Activated CD8-positive, alpha-beta T cell treated with anti-CD3 and anti-CD28 coated beads for 36 hours (primary cell): Measurements from ENCODE around the gene LGALS3. TPM values are rescaled to one million over a fixed set of nuclear protein-coding genes. Genes with fewer than 3 reads are reported as not detected.

Experiments
- ATAC-seq: fragments of 200-7000 bp; cut with Tn5 transposase; one replicate; pipeline ENCODE4 v1.10.0; 2021; ENCODE audit warnings: mild to moderate bottlenecking, moderate library complexity
- CTCF ChIA-PET: fragments of 350-600 bp; sonication (Branson Sonifier 250); formaldehyde crosslinking; loops from one replicate; lab custom pipeline; 2021; ENCODE audit warnings: antibody characterized with exemption; lab: Charles Lee
- POLR2A ChIA-PET: fragments of 350-600 bp; sonication (Branson Sonifier 250); formaldehyde crosslinking; loops from one replicate; lab custom pipeline; 2021; ENCODE audit warnings: antibody characterized with exemption; lab: Charles Lee
- DNase-seq: peaks from one replicate; pipeline ENCODE4 v3.0.0-alpha.2; 2020
- H3K27ac Mint-ChIP-seq: one replicate; pipeline ENCODE4 v1.8.0; 2021; ENCODE audit warnings: mild to moderate bottlenecking, mixed read lengths
- H3K27me3 Mint-ChIP-seq: one replicate; pipeline ENCODE4 v1.8.0; 2021; ENCODE audit warnings: mixed read lengths
- H3K36me3 Mint-ChIP-seq: one replicate; pipeline ENCODE4 v1.8.0; 2021; ENCODE audit warnings: low read depth, mixed read lengths
- H3K4me1 Mint-ChIP-seq: one replicate; pipeline ENCODE4 v1.8.0; 2021; ENCODE audit warnings: low read depth, mixed read lengths
- H3K4me3 Mint-ChIP-seq: one replicate; pipeline ENCODE4 v1.8.0; 2021; ENCODE audit warnings: mild to moderate bottlenecking, moderate library complexity, mixed read lengths
- H3K9me3 Mint-ChIP-seq: one replicate; pipeline ENCODE4 v1.8.0; 2021; ENCODE audit warnings: mixed read lengths
- intact Hi-C: fragments of 100-400 bp; cut with micrococcal nuclease; formaldehyde crosslinking; loops from one replicate; pipeline ENCODE4 v1.10.0; 2022
- total RNA-seq, 2 experiments: library from RNA; stranded (reverse); gene quantifications; one replicate each; pipeline ENCODE4 v1.2.3, GENCODE V29; 2021
- TF ChIP-seq, protein P1 (sequence below): fragments of 200-600 bp; IDR thresholded peaks from one replicate; pipeline ENCODE4 v1.8.0; 2022; ENCODE audit warnings: antibody characterized with exemption, mild to moderate bottlenecking

Gene LGALS3
- total RNA-seq, 2 experiments from 2014 or later = 4.5 to 6.0 TPM

DNA sequence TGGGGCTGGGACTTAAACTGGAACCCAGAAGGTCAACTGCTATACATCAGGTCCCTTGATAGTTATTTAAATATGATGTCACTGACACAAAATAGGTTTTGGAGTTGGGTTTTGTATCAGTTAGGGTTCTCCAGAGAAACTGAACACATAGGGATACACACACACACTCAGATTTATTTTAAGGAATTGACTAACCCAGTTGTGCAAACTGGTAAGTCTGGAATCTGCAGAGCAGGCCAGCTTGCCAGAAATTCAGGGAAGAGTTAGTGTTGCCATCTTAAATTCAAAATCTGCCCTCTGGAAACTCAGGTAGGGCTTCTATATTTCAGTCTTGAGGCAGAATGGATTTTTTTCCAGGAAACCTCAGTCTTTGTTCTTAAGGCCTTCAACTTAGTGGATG lies 40.7 kb upstream of the LGALS3 start:
- Mint-ChIP-seq H3K9me3 (no peaks in the 10 kb centered on the region), H3K4me1 (no peaks in the 10 kb centered on the region), H3K27ac (no peak overlapping the region), H3K4me3 (no peak overlapping the region), H3K27me3 (no peaks in the 10 kb centered on the region), H3K36me3 (no peaks in the 10 kb centered on the region)
- TF ChIP-seq, protein P1, sequence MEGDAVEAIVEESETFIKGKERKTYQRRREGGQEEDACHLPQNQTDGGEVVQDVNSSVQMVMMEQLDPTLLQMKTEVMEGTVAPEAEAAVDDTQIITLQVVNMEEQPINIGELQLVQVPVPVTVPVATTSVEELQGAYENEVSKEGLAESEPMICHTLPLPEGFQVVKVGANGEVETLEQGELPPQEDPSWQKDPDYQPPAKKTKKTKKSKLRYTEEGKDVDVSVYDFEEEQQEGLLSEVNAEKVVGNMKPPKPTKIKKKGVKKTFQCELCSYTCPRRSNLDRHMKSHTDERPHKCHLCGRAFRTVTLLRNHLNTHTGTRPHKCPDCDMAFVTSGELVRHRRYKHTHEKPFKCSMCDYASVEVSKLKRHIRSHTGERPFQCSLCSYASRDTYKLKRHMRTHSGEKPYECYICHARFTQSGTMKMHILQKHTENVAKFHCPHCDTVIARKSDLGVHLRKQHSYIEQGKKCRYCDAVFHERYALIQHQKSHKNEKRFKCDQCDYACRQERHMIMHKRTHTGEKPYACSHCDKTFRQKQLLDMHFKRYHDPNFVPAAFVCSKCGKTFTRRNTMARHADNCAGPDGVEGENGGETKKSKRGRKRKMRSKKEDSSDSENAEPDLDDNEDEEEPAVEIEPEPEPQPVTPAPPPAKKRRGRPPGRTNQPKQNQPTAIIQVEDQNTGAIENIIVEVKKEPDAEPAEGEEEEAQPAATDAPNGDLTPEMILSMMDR = no peak
- ChIA-PET CTCF (interaction anchor here (0.6 to 4.6 kb wide), 8 partner anchors 10 to 101 kb away, joined by 3 to 43 read pairs (median 3); no protein-coding TSS in a partner anchor), POLR2A (no interaction called here)
- DNase-seq (no peak), ATAC-seq (no peak)
- intact Hi-C loops = loop anchor here (2.0 kb wide), 1 partner anchor 72 kb away; no protein-coding TSS in a partner anchor

DNA sequence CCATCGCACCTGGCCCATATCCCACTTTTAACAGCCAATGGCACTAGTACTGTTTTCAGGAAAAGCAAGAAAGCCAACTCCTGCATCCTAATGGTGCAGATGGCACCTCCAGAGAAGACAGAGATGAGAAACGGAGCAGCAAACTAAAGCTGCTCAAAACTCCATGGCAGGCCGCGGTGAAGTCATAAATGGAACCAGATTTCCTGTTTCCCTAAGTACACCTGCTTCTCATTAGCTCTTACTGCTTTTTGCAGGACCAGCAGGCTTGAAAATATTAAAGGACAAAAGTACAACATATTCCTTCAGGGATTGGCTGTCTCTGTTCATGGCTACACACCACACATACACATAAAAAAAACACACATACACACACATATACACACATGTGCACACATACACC lies 36.7 kb upstream of the LGALS3 start:
- no peaks in the 10 kb centered on the region for H3K27me3 Mint-ChIP-seq

DNA sequence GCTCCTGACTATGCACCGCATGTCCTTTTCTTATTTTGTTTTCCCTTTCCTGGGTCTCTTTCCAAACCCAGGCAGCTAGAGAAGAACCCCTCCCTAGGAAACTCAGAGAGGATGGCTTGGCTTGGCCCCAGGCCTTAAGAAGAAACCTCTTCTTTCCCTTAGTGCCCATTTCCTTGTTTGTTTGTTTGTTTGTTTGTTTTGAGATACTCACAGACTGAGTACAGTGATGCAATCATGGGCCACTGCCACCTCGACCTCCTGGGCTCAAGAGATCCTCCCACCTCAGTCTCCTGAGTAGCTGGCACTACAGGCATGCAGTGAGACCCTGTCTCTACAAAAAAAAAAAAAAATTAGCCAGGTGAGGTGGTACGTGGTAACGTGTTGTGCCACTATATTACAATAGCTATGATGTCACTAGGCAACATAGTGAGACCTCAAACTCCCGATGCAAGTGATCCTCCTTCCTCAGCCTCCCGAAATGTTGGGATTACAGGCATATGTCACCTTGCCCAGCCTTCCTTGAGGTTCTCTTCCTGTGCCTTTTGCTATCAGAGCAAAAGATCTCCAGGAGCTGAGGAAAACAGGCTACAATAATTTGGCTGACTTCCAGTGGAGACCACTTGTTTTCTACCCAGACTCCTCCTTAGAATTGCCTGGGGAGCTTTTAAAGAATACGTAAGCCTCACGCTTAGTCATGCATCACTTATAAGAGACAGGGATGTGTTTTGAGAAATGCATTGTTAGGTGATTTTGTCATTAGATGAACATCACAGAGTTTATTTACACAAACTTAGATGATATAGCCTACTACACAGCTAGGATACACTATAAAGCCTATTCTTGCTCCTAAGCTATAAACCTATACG lies 34.5 kb upstream of the LGALS3 start:
- Mint-ChIP-seq H3K27me3 (no peaks in the 10 kb centered on the region), H3K4me3 (no peak overlapping the region), H3K27ac (no peak overlapping the region), H3K4me1 (peaks cover 20% of the 10 kb centered on the region), H3K36me3 (peaks cover 1% of the 10 kb centered on the region), H3K9me3 (no peaks in the 10 kb centered on the region)
- no peak for DNase-seq
- intact Hi-C loops = no loop called here
- CTCF ChIA-PET = interaction anchor here (0.8 to 4.3 kb wide), 5 partner anchors 37 to 180 kb away, joined by 3 to 26 read pairs (median 4); partner anchors contain the start of gene MAPK1IP1L
- no peak for ATAC-seq
- POLR2A ChIA-PET = interaction anchor here (1.3 kb wide), 1 partner anchor 9 kb away, joined by 8 read pairs; no protein-coding TSS in a partner anchor
- TF ChIP-seq, protein P1 = no peak

More for the DNA sequence above, 36.7 kb upstream of the LGALS3 start:
- no peaks in the 10 kb centered on the region for H3K36me3 Mint-ChIP-seq
- no peak for DNase-seq
- H3K4me1 Mint-ChIP-seq = peaks cover 5% of the 10 kb centered on the region
- H3K27ac Mint-ChIP-seq = no peak overlapping the region
- no peak for ATAC-seq
- TF ChIP-seq, protein P1 = no peak
- ChIA-PET POLR2A (interaction anchor here (1.2 kb wide), 1 partner anchor 35 kb away, joined by 4 read pairs; no protein-coding TSS in a partner anchor), CTCF (interaction anchor here (1.3 to 4.3 kb wide), 3 partner anchors 10 to 68 kb away, joined by 4 to 26 read pairs (median 7); partner anchors contain the start of gene MAPK1IP1L)
- intact Hi-C loops = no loop called here
- H3K9me3 Mint-ChIP-seq = no peaks in the 10 kb centered on the region
- H3K4me3 Mint-ChIP-seq = no peak overlapping the region

DNA sequence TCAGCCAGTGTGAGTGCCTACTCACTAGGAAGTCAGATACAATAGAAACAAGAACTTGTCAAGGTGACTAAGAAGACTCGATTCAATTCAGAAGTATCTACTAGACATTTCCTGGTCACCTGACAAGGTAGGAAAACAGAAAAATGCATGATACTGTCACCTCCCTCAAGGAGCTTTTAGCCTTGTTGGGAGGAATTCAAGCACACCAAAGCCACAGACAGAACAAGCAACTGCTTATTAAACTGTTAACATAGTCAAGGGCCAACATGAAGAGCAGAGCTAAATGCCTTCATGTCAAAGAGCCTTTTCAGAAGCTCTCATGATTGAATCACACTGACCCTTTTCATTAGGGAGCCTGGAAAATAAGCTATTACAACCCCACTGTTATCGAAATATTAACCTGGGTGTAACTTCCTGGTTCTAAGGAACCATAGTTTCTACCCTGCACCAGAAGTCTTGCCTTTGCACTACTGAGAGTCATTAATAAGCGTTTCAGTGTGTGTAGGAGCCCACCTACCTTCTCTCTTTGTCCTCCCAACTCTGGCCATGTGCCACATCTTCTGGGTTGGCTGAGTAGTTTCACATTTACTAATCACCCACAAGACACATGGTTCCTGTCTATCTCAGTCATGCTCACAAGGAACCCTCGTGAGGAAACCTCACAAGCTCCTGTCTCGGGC lies 31.0 kb upstream of the LGALS3 start:
- TF ChIP-seq, protein P1 = no peak
- Mint-ChIP-seq H3K9me3 (no peaks in the 10 kb centered on the region), H3K27me3 (no peaks in the 10 kb centered on the region), H3K4me3 (peak overlapping the region; percentile 0), H3K27ac (peak overlapping the region; percentile 70), H3K36me3 (peaks cover 1% of the 10 kb centered on the region), H3K4me1 (peaks cover 40% of the 10 kb centered on the region)
- ChIA-PET POLR2A (interaction anchor here (0.6 to 1.2 kb wide), 6 partner anchors 10 to 519 kb away, joined by 3 to 7 read pairs (median 4); partner anchors contain the start of genes SOCS4 and WDHD1), CTCF (interaction anchor here (0.6 to 1.8 kb wide), 6 partner anchors 8 to 173 kb away, joined by 3 to 7 read pairs (median 4); partner anchors contain the start of genes FBXO34 and MAPK1IP1L)
- DNase-seq (peak; percentile 82), ATAC-seq (peak; percentile 73)
- intact Hi-C loops = no loop called here
